ENCODE data around the gene FAM200C. TPM values are rescaled to one million over a fixed set of nuclear protein-coding genes. Genes with fewer than 3 reads are reported as not detected.

FAM200C gene
- total RNA-seq, 4 donors from 2014 or later: 3.6 to 5.1 (median 4.3) TPM

DNA sequence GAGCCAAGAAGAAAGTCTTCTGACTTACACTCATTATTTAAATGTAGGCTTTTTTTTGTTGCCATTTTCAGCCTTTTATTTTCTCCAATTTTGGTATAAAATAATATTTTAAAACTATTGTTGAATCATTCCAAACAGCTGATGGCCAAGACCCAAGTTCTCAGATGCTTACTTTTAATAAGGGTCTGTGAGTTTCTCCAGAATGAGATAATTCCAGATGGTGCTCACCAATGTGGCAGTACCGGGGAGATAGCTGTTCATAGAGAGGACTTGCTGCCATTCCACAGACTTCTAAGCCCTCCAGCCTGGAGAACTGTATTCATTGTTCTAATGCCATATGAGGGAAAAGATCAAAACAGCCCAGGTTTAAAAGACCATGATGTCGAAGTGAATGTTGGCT, 24.2 kb downstream of the FAM200C start:
- TF ChIP-seq, protein P1, sequence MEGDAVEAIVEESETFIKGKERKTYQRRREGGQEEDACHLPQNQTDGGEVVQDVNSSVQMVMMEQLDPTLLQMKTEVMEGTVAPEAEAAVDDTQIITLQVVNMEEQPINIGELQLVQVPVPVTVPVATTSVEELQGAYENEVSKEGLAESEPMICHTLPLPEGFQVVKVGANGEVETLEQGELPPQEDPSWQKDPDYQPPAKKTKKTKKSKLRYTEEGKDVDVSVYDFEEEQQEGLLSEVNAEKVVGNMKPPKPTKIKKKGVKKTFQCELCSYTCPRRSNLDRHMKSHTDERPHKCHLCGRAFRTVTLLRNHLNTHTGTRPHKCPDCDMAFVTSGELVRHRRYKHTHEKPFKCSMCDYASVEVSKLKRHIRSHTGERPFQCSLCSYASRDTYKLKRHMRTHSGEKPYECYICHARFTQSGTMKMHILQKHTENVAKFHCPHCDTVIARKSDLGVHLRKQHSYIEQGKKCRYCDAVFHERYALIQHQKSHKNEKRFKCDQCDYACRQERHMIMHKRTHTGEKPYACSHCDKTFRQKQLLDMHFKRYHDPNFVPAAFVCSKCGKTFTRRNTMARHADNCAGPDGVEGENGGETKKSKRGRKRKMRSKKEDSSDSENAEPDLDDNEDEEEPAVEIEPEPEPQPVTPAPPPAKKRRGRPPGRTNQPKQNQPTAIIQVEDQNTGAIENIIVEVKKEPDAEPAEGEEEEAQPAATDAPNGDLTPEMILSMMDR (IDR thresholded peaks at IDR 0.05; ENCODE audit: low read depth): no peak

DNA sequence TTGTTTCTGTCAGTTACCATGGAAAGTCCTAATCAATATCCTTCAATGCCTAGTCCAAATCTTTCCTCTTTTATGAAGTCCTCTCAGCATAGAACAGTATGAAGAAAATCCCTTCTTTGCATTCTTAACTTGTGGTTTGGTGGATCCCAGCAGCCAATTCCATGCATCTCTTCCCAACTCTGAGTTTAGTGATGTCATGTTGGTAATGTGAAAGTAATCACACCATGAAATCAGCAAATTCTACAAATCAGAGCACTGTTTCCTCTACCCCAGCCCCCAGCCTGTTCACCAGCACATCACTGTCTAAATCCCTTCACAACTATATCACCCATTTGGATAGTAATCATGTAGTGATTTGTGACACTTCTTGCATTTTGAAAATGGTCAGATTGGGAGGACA, 24.7 kb downstream of the FAM200C start:
- TF ChIP-seq, protein P1 (IDR thresholded peaks at IDR 0.05; ENCODE audit: low read depth): no peak

DNA sequence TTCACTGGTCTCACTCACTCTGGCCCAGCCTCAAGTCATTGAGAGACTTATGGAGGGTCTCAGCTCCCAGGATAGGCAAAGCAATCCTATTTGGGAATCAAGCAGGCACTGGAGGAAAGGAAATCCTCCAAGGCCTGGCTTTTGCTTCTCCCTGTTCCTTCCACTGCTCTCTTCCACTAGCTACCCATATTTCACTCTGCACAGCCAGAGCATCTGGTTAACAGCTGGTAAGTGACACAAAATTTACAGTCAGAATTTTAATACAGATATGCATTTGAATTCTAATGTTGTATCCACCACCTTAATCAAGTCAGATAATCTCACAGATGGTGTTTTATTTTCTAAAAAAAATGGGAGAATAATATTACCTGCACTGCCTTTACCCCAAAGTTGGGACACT, 28.6 kb downstream of the FAM200C start:
- TF ChIP-seq, protein P1 (IDR thresholded peaks at IDR 0.05; ENCODE audit: low read depth): no peak

DNA sequence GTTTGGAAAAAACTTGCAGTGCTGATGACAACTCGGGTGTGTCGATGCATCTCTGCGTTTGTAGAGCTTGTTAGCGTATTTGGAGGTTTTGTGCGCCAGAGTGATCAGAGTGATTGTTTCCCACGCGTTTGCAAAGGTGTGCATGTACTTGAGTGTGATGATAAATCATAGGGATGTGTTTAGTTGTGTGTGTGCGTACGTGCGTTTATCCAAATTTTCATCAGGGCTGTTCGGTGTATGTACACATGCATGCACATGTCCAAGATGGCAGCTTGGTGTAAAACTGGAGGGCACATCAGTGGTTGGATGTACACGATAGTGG, 29.2 kb downstream of the FAM200C start:
- TF ChIP-seq, protein P1 (IDR thresholded peaks at IDR 0.05; ENCODE audit: low read depth): no peak

DNA sequence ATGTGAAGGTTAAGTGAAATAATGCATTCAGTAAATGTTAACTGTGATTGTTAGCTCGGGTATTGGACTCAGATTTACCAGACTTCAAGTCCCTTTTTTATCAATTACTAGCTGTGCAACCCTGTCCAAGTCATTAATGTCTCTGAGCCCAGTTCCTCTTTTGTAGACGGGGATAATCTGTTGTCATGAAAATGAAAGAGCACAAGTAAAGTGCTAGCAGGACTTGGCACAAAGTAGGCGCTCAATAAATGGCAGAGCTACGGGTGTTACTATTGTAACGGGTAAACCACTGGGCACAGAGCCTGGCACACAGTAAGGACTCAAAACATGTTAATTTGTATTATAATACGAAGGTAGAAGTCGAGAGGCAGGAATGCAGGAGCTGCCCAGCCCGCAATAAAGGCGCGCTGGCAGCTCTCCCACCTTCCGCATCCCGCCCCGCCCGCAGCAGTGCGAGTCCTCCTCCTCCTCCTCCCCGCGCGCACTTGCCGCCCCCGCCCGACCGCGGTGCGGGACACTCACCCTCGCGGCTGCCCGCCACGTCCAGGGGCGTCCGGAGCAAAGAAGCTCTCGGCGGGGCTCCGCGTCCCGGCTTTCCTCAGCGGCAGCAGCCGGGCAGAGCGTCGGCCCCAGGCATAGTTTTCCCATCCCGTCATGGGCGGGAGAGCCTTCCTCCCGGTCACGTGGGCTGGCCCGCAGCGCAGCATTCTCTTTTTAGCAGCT, 29.7 kb downstream of the FAM200C start, which contains the start of gene C1QTNF2:
TSS of gene C1QTNF2 (minus strand) at position 637 of the 723 bp plus-strand sequence. CDS start 15,615 bp downstream, outside the sequence.
- TF ChIP-seq, protein P1 (IDR thresholded peaks at IDR 0.05; ENCODE audit: low read depth): no peak

DNA sequence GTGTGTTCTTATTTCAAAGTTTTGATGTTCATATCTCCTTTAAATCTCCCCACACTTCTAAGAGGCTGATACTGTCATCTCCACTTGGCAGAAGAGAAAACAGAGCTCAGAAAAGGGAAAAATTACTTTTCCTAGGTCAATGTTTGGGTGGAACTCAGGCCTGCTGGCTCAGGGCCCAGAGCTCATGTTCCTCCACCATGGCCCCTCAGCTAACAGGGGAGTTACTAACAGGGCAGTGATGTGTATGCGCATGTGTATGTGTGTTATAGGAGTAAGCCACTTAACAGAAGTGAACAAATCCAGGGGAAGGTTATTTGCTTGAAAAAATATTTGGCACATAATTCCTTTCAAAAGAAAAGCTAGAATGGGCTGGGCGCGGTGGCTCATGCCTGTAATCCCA, 32.0 kb downstream of the FAM200C start:
- TF ChIP-seq, protein P1 (IDR thresholded peaks at IDR 0.05; ENCODE audit: low read depth): no peak

DNA sequence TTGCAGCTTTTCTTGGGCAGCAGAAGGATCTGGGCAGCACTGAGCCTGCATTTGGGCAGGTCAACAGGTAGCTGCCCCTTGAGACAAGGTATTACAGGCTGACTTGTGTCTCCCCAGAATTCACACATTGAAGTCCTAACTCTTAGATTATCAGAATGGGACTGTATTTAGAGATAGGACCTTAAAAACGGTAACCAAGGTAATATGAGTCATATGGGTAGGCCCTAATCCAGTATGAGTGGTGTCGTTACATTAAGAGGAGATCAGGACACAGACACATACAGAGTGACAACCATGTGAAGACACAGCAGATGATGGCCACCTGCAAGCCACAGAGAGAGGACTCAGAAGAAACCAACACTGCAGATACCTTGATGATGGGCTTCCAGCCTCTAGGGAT, 32.6 kb downstream of the FAM200C start:
- TF ChIP-seq, protein P1 (IDR thresholded peaks at IDR 0.05; ENCODE audit: low read depth): no peak

All from subcutaneous adipose tissue (tissue), 4 donors.